Neuronal stem cell (in vitro differentiated cells): ENCODE results near the gene RRBP1.

Experiments
- DNase-seq: peaks from one replicate; pipeline ENCODE4 v3.0.0-alpha.2; 2013; ENCODE audit warnings: low spot score
- H2AFZ ChIP-seq: one replicate; pipeline ENCODE4 v1.6.1; 2013; ENCODE audit warnings: mild to moderate bottlenecking, low read length, inconsistent platforms
- H2AK5ac ChIP-seq: 2 replicates; pipeline ENCODE4 v1.6.1; 2013; ENCODE audit warnings: low read depth, mild to moderate bottlenecking, inconsistent platforms, low read length, moderate library complexity, mixed read lengths
- H2BK120ac ChIP-seq: 2 replicates; pipeline ENCODE4 v1.6.1; 2013; ENCODE audit warnings: low read depth, mild to moderate bottlenecking, inconsistent platforms, low read length, moderate library complexity, mixed read lengths
- H2BK12ac ChIP-seq: one replicate; pipeline ENCODE4 v1.6.1; 2013; ENCODE audit warnings: low read length, inconsistent platforms
- H2BK15ac ChIP-seq: 2 replicates; pipeline ENCODE4 v1.6.1; 2013; ENCODE audit warnings: mild to moderate bottlenecking, low read length, inconsistent platforms, mixed read lengths
- H2BK5ac ChIP-seq: one replicate; pipeline ENCODE4 v1.6.1; 2013; ENCODE audit warnings: inconsistent platforms, mild to moderate bottlenecking, low read length, moderate library complexity
- H3K14ac ChIP-seq: one replicate; pipeline ENCODE4 v1.6.1; 2013; ENCODE audit warnings: low read length, inconsistent platforms
- H3K18ac ChIP-seq: 2 replicates; pipeline ENCODE4 v1.6.1; 2013; ENCODE audit warnings: low read length, inconsistent platforms
- H3K23ac ChIP-seq: 2 replicates; pipeline ENCODE4 v1.6.1; 2013; ENCODE audit warnings: low read depth, mild to moderate bottlenecking, mixed read lengths, low read length, inconsistent platforms; ENCODE audit not compliant: poor library complexity
- H3K27ac ChIP-seq: replicated peaks from 3 replicates; pipeline ENCODE4 v1.5.1; 2013; ENCODE audit warnings: low read length, inconsistent platforms
- H3K27me3 ChIP-seq, 3 experiments: 2 replicates each; pipeline ENCODE4 v1.6.1; 2013; ENCODE audit warnings: low read length in 3 of 3, mild to moderate bottlenecking in 2 of 3, inconsistent platforms in 1 of 3, low read depth in 1 of 3, mixed read lengths in 1 of 3, moderate library complexity in 1 of 3; ENCODE audit not compliant: control insufficient read depth in 3 of 3, insufficient read depth in 3 of 3
- H3K36me3 ChIP-seq, 2 donors: replicated peaks in 1 of 2; 2 replicates each; pipeline ENCODE4 v1.6.1; 2013; ENCODE audit warnings: low read length in 2 of 2; ENCODE audit not compliant: control insufficient read depth in 2 of 2, insufficient read depth in 2 of 2
- H3K4ac ChIP-seq: 2 replicates; pipeline ENCODE4 v1.6.1; 2013; ENCODE audit warnings: inconsistent platforms, mild to moderate bottlenecking, low read length, moderate library complexity
- H3K4me1 ChIP-seq, 2 donors: 1 replicate in 1 of 2; 2 replicates in 1 of 2; pipeline ENCODE4 v1.6.1; 2013; ENCODE audit warnings: low read length in 2 of 2, low read depth in 1 of 2; ENCODE audit not compliant: control insufficient read depth in 2 of 2, insufficient read depth in 1 of 2
- H3K4me2 ChIP-seq: one replicate; pipeline ENCODE4 v1.6.1; 2013; ENCODE audit warnings: mild to moderate bottlenecking, low read length, inconsistent platforms; ENCODE audit not compliant: insufficient read depth, poor library complexity, severe bottlenecking
- H3K4me3 ChIP-seq, 2 donors: 2 replicates each; pipeline ENCODE4 v1.5.1; 2013; ENCODE audit warnings: low read length in 2 of 2, mild to moderate bottlenecking in 2 of 2, inconsistent platforms in 1 of 2, moderate library complexity in 1 of 2
- H3K79me1 ChIP-seq: one replicate; pipeline ENCODE4 v1.6.1; 2013; ENCODE audit warnings: low read depth, mild to moderate bottlenecking, inconsistent platforms, low read length, moderate library complexity
- H3K9ac ChIP-seq: one replicate; pipeline ENCODE4 v1.6.1; 2013; ENCODE audit warnings: mild to moderate bottlenecking, low read depth, low read length, inconsistent platforms; ENCODE audit not compliant: poor library complexity
- H3K9me3 ChIP-seq, 2 donors: replicated peaks in 1 of 2; 2 replicates each; pipeline versions ENCODE3 to v1.6.1; 2013; ENCODE audit warnings: low read length in 2 of 2, mild to moderate bottlenecking in 2 of 2, inconsistent platforms in 1 of 2, low read depth in 1 of 2, mixed read lengths in 1 of 2, moderate library complexity in 1 of 2; ENCODE audit not compliant: control insufficient read depth in 2 of 2, insufficient read depth in 1 of 2
- H4K8ac ChIP-seq: one replicate; pipeline ENCODE4 v1.6.1; 2013; ENCODE audit warnings: low read depth, mild to moderate bottlenecking, inconsistent platforms, low read length, moderate library complexity
- H4K91ac ChIP-seq: one replicate; pipeline ENCODE4 v1.6.1; 2013; ENCODE audit warnings: low read length, low read depth, mild to moderate bottlenecking, inconsistent platforms; ENCODE audit not compliant: poor library complexity
- WGBS, 2 donors: extraction: QIAGEN DNeasy Blood & Tissue Kit; methylation state at CpG; one replicate each; pipeline ENCODE4 v1.1.7; 2013; ENCODE audit warnings: missing lambda C conversion rate in 2 of 2, mixed read lengths in 1 of 2; ENCODE audit not compliant: insufficient read length in 2 of 2, insufficient replicate concordance in 1 of 2; ENCODE audit errors: extremely low coverage in 2 of 2; 5-methylcytosine and 5-hydroxymethylcytosine counted together

Gene RRBP1

DNA sequence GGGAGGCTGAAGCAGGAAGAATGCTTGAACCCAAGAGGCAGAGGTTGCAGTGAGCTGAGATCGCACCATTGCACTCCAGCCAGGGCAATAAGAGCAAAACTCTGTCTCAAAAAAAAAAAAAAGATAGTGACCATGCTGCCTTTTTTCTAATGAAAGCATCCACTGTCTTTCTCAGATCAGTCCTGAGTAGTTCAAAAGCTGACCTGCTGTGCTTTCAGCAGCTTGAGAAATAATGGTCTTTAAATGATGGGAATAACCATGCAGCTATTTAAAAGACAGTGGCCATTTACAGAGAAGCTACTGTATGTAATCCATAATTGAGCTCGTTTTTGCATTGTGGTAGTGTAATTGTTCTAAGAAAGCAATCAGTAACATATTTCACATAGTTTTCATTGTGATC, 76.0 kb downstream of the RRBP1 start:
- Histone ChIP-seq H2BK12ac (no peak overlapping the region), H2BK15ac (no peak overlapping the region), H3K23ac (no peak overlapping the region), H3K27ac (no peak overlapping the region), H4K8ac (no peak overlapping the region), H2AK5ac (no peak overlapping the region), H3K27me3 (no peaks in the 10 kb centered on the region), H2BK120ac (no peak overlapping the region), H3K79me1 (no peaks in the 10 kb centered on the region), H3K4ac (no peak overlapping the region), H3K4me2 (no peak overlapping the region), H3K4me1 (peaks cover 2 to 6% of the 10 kb centered on the region in 2 donors), H3K4me3 (no peak overlapping the region), H3K9ac (no peak overlapping the region), H3K18ac (no peak overlapping the region), H4K91ac (no peak overlapping the region), H2BK5ac (no peak overlapping the region), H3K36me3 (peaks cover 8 to 73% of the 10 kb centered on the region in 2 donors), H3K14ac (no peak overlapping the region), H2AFZ (no peak overlapping the region), H3K9me3 (no peaks in the 10 kb centered on the region)
- no CpG with 5 or more reads among the region's 2 CpGs for WGBS, 2 donors
- no peak for DNase-seq

DNA sequence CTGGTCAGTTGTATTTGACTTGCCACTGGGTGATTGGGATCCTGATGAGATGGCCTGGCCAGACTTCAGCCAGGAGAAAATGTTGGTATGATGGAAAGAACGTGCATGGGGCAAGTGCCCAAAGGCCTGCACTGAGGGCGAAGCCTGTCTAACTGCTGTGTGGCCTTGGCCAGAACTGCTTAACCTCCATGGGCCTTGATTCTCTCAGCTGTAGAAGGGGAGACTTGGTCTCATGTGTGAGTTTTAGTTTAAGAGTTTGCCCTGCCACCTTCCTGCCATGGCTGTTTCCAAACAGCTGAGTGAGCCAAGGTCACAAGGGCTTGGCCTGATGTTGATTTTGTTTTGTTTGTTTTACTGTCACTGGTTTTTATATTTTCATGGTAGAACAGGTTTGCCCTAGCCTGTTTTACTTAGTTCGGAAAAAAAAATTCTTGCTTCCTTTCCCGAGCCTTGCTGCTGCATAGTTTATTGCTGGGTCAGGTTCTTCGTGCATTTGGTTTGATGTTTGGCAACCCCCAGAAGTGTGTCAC, 76.8 kb downstream of the RRBP1 start:
- no peaks in the 10 kb centered on the region for H3K9me3 ChIP-seq
- no peak overlapping the region for H3K4me2 ChIP-seq
- no peak overlapping the region for H2BK15ac ChIP-seq
- no peak overlapping the region for H3K27ac ChIP-seq
- no peak overlapping the region for H2AK5ac ChIP-seq
- no peak overlapping the region for H2BK120ac ChIP-seq
- H3K4me1 ChIP-seq, result peaks cover 2 to 6% of the 10 kb centered on the region in 2 donors
- H3K23ac ChIP-seq, result no peak overlapping the region
- peaks cover 5 to 76% of the 10 kb centered on the region in 2 donors for H3K36me3 ChIP-seq
- H3K9ac ChIP-seq, result no peak overlapping the region
- H3K4me3 ChIP-seq, result no peak overlapping the region
- no peak overlapping the region for H4K8ac ChIP-seq
- H2BK5ac ChIP-seq, result no peak overlapping the region
- no CpG with 5 or more reads among the region's 5 CpGs for WGBS, 2 donors
- no peaks in the 10 kb centered on the region for H3K27me3 ChIP-seq
- H2AFZ ChIP-seq, result no peak overlapping the region
- no peak overlapping the region for H3K18ac ChIP-seq
- no peak for DNase-seq
- no peaks in the 10 kb centered on the region for H3K79me1 ChIP-seq
- H4K91ac ChIP-seq, result no peak overlapping the region
- H3K14ac ChIP-seq, result no peak overlapping the region
- H2BK12ac ChIP-seq, result no peak overlapping the region
- H3K4ac ChIP-seq, result no peak overlapping the region

DNA sequence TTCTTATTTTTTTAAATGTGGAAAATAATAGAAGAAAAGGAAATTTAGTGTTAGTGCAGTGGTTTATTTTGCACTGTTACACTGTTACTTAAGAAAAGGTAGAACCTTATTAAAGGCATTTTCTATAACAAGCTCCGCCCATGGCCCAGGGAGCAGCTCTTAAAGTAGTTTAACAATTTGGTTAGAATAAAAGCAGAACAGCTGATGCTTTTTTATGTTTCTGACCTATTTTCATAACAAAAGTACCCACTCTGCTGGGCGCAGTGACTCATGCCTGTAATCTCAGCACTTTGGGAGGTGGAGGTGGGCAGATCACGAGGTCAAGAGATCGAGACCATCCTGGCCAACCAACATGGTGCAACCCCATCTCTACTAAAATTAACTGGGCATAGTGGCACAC, 79.5 kb downstream of the RRBP1 start:
- H3K4me2 ChIP-seq, result no peak overlapping the region
- no peak overlapping the region for H2AFZ ChIP-seq
- no peak overlapping the region for H3K23ac ChIP-seq
- H3K4me1 ChIP-seq, result peaks cover under 1 to 11% of the 10 kb centered on the region in 2 donors
- peaks cover 4 to 55% of the 10 kb centered on the region in 2 donors for H3K36me3 ChIP-seq
- H3K4me3 ChIP-seq, result no peak overlapping the region
- H3K27ac ChIP-seq, result no peak overlapping the region
- no peak overlapping the region for H2BK15ac ChIP-seq
- no peak overlapping the region for H4K91ac ChIP-seq
- H3K9me3 ChIP-seq, result no peaks in the 10 kb centered on the region
- no peak overlapping the region for H2AK5ac ChIP-seq
- H2BK5ac ChIP-seq, result no peak overlapping the region
- H2BK12ac ChIP-seq, result no peak overlapping the region
- no peaks in the 10 kb centered on the region for H3K27me3 ChIP-seq
- no peak overlapping the region for H3K14ac ChIP-seq
- no peaks in the 10 kb centered on the region for H3K79me1 ChIP-seq
- WGBS, 2 donors, result no CpG with 5 or more reads among the region's 4 CpGs
- no peak overlapping the region for H2BK120ac ChIP-seq
- DNase-seq, result no peak
- H3K4ac ChIP-seq, result no peak overlapping the region
- H3K9ac ChIP-seq, result no peak overlapping the region
- peak overlapping the region; percentile 15 for H3K18ac ChIP-seq
- no peak overlapping the region for H4K8ac ChIP-seq

DNA sequence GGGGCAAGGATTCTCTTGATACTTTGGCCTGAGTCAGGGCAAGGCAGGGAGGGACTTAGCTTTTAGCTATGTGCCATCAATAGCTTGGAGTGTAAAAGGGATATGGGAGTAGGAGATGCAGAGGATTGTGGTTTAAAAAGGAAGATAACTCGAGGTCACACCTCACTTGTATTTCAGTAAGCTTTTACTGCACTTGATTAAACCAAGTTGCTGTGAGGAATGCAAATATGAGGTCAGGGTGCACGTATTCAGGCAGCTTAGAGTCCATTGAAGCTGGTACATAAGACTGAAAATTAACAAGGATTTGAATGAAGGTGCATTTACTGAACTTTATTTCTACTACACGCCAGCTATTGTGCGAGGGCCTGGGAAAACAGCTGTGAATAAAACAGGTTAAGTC, 80.1 kb downstream of the RRBP1 start:
- Histone ChIP-seq H3K9me3 (no peaks in the 10 kb centered on the region), H3K79me1 (no peaks in the 10 kb centered on the region), H2BK5ac (no peak overlapping the region), H3K18ac (no peak overlapping the region), H2AK5ac (no peak overlapping the region), H2BK15ac (no peak overlapping the region), H2BK120ac (no peak overlapping the region), H4K8ac (no peak overlapping the region), H3K9ac (no peak overlapping the region), H3K4ac (no peak overlapping the region), H3K4me3 (no peak overlapping the region), H3K36me3 (peaks cover 4 to 49% of the 10 kb centered on the region in 2 donors), H3K27ac (peak overlapping the region; percentile 63), H3K4me1 (peaks cover 0 to 11% of the 10 kb centered on the region in 2 donors), H3K23ac (no peak overlapping the region), H2BK12ac (no peak overlapping the region), H2AFZ (no peak overlapping the region), H4K91ac (no peak overlapping the region), H3K14ac (no peak overlapping the region), H3K27me3 (no peaks in the 10 kb centered on the region), H3K4me2 (no peak overlapping the region)
- no peak for DNase-seq
- WGBS, 2 donors, result no CpG with 5 or more reads among the region's 4 CpGs
